Psoas muscle (tissue), 8 donors: ENCODE data around the gene TBC1D5. TPM values are rescaled to one million over a fixed set of nuclear protein-coding genes. Genes with fewer than 3 reads are reported as not detected.

ENCODE experiments used
- ATAC-seq, 4 donors: fragments of 200-7000 bp; cut with Tn5 transposase; one replicate each; pipeline ENCODE4 v1.9.1; 2020; ENCODE audit warnings: moderate library complexity in 3 of 4, mild to moderate bottlenecking in 2 of 4
- DNase-seq, 2 donors: peaks; one replicate each; pipeline ENCODE4 v3.0.0-alpha.2; 2020
- H3K27ac ChIP-seq: fragments of 200-600 bp; one replicate; pipeline ENCODE4 v1.8.0; 2022
- H3K27me3 ChIP-seq, 3 donors: fragments of 200-600 bp in 1 of 3; one replicate each; pipeline versions ENCODE4 v1.6.1 to v1.8.0; 2013 to 2022; ENCODE audit warnings: low read length in 2 of 3, mild to moderate bottlenecking in 2 of 3, moderate library complexity in 1 of 3; ENCODE audit not compliant: insufficient read depth in 3 of 3
- H3K36me3 ChIP-seq, 2 donors: fragments of 200-600 bp in 1 of 2; one replicate each; pipeline versions ENCODE4 v1.6.1 to v1.8.0; 2013 to 2022; ENCODE audit warnings: low read depth in 1 of 2, mild to moderate bottlenecking in 1 of 2, moderate library complexity in 1 of 2; ENCODE audit not compliant: insufficient read depth in 1 of 2
- H3K4me1 ChIP-seq: fragments of 200-600 bp; one replicate; pipeline ENCODE4 v1.8.0; 2022
- H3K4me3 ChIP-seq: fragments of 200-600 bp; one replicate; pipeline ENCODE4 v1.8.0; 2022; ENCODE audit warnings: mild to moderate bottlenecking
- H3K9me3 ChIP-seq: fragments of 200-600 bp; one replicate; pipeline ENCODE4 v1.8.0; 2022
- CTCF ChIP-seq: fragments of 200-600 bp; IDR thresholded peaks from one replicate; pipeline ENCODE4 v1.8.0; 2022; ENCODE audit warnings: antibody characterized with exemption
- WGBS, 3 donors: extraction: QIAGEN DNeasy Blood & Tissue Kit; methylation state at CpG; one replicate each; pipeline versions ENCODE4 v1.1.6 to v1.1.7; 2013; 5-methylcytosine and 5-hydroxymethylcytosine counted together
- intact Hi-C, 2 donors: fragments of 100-400 bp; cut with DNase I; formaldehyde crosslinking; loops; one replicate each; pipeline versions ENCODE4 v1.11.0 to v1.14.2; 2022
- polyA plus RNA-seq, 3 donors: library from polyadenylated mRNA; stranded (reverse); fragments of 200-250 nt; gene quantifications; one replicate each; pipeline ENCODE4 v1.2.3, GENCODE V29; 2013
- total RNA-seq, 4 donors: library from RNA; stranded (reverse); fragmentation: NEBNext Ultra II Directional in 2 of 4; extraction: Animal tissue kit (Norgen Biotek cat#: 25700) in 2 of 4; gene quantifications; one replicate each; pipeline versions ENCODE4 v1.2.1 to v1.2.4, GENCODE V29; 2021 to 2023
- donor health status: healthy with polysubstance abuse.
- donor health status: DM: no; HTN: no; CAD: no; lungs with moderate emphysema.
- donor health status: Bipolar disorder and iron deficiency.
- donor health status: healthy.
- donor health status: DM: yes; HTN: yes; CAD: no.
- donor health status: DM: no; HTN: no; CAD: no.
- donor health status: DM: no; HTN: no; CAD: no.
- donor health status: DM: yes; HTN: yes; CAD: no.

TBC1D5 gene
- total and polyA plus RNA-seq, 7 donors, result 4.3 to 20.4 (median 13.3) TPM

- 60 to 78% (median 68%) methylated on average over 3 of the region's 3 CpGs for WGBS, 3 donors
- H3K36me3 ChIP-seq, result no peaks in the 10 kb centered on the region
- H3K27me3 ChIP-seq, result no peaks in the 10 kb centered on the region
- no peak for TF ChIP-seq CTCF
- no peaks in the 10 kb centered on the region for H3K4me1 ChIP-seq
- H3K9me3 ChIP-seq, result no peaks in the 10 kb centered on the region
- H3K4me3 ChIP-seq, result no peak overlapping the region
- no peak for DNase-seq
- intact Hi-C loops, result no loop called here
- ATAC-seq, result no peak
- no peak overlapping the region for H3K27ac ChIP-seq
Observed at GRCh38 chr3:17579289-17580031, 163.0 kb downstream of the TBC1D5 start.

GRCh38 chr3:17577796-17578520, 164.5 kb downstream of the TBC1D5 start:
- no peak for TF ChIP-seq CTCF
- no peak overlapping the region for H3K27ac ChIP-seq
- no peaks in the 10 kb centered on the region for H3K9me3 ChIP-seq
- intact Hi-C loops, result no loop called here
- WGBS, 3 donors, result 45 to 53% (median 51%) methylated on average over 4 of the region's 4 CpGs
- no peak overlapping the region for H3K4me3 ChIP-seq
- ATAC-seq, result no peak
- no peaks in the 10 kb centered on the region for H3K27me3 ChIP-seq
- DNase-seq, result no peak
- H3K36me3 ChIP-seq, result no peaks in the 10 kb centered on the region
- H3K4me1 ChIP-seq, result no peaks in the 10 kb centered on the region

GRCh38 chr3:17573396-17573795, 169.0 kb downstream of the TBC1D5 start:
- intact Hi-C loops, result no loop called here
- DNase-seq (no peak), ATAC-seq (no peak)
- TF ChIP-seq CTCF, result no peak
- Histone ChIP-seq H3K36me3 (no peaks in the 10 kb centered on the region), H3K9me3 (no peaks in the 10 kb centered on the region), H3K27me3 (no peaks in the 10 kb centered on the region), H3K4me1 (no peaks in the 10 kb centered on the region), H3K4me3 (no peak overlapping the region), H3K27ac (no peak overlapping the region)
- 87 to 100% (median 89%) methylated on average over 1 of the region's 1 CpG for WGBS, 3 donors

GRCh38 chr3:17571686-17572085, 170.7 kb downstream of the TBC1D5 start:
- Histone ChIP-seq H3K9me3 (no peaks in the 10 kb centered on the region), H3K27me3 (no peaks in the 10 kb centered on the region), H3K4me1 (no peaks in the 10 kb centered on the region), H3K4me3 (no peak overlapping the region), H3K36me3 (no peaks in the 10 kb centered on the region), H3K27ac (no peak overlapping the region)
- DNase-seq, result no peak
- 76 to 82% (median 81%) methylated on average over 1 of the region's 1 CpG for WGBS, 3 donors
- TF ChIP-seq CTCF, result no peak
- intact Hi-C loops, result no loop called here
- no peak for ATAC-seq
